GM20000 (cell line): ENCODE data around the gene INPP5A.

ENCODE experiments used
- DNase-seq: peaks from one replicate; pipeline ENCODE4 v3.0.0; 2012; ENCODE audit warnings: low spot score
- CTCF ChIP-seq: IDR thresholded peaks from 2 replicates; pipeline ENCODE4 v1.5.1; 2012; ENCODE audit warnings: mild to moderate bottlenecking, control low read depth; ENCODE audit errors: extremely low read depth, missing control alignments

The INPP5A gene

GRCh38 chr10:132829403-132829802, 291.8 kb downstream of the INPP5A start:
- TF ChIP-seq CTCF = no peak
- no peak for DNase-seq

- DNase-seq = no peak
- no peak for TF ChIP-seq CTCF
Observed at GRCh38 chr10:132832186-132832969, 294.8 kb downstream of the INPP5A start.
